Type B pancreatic cell (in vitro differentiated cells): ENCODE data around the gene TTC28. TPM values are rescaled to one million over a fixed set of nuclear protein-coding genes. Genes with fewer than 3 reads are reported as not detected.

Experiments
- DNase-seq: peaks from one replicate; pipeline ENCODE4 v3.0.0; 2021; ENCODE audit warnings: mixed read lengths; ENCODE audit not compliant: unreplicated experiment; ENCODE audit errors: extremely low spot score
- H3K27ac Mint-ChIP-seq: 2 replicates; pipeline ENCODE4 v1.8.0; 2021; ENCODE audit warnings: mild to moderate bottlenecking, mixed read lengths
- H3K27me3 Mint-ChIP-seq: 2 replicates; pipeline ENCODE4 v1.8.0; 2021; ENCODE audit warnings: mixed read lengths
- H3K36me3 Mint-ChIP-seq: 2 replicates; pipeline ENCODE4 v1.8.0; 2021; ENCODE audit warnings: mixed read lengths
- H3K4me1 Mint-ChIP-seq: one replicate; pipeline ENCODE4 v1.8.0; 2021; ENCODE audit warnings: mixed read lengths; ENCODE audit not compliant: unreplicated experiment
- H3K4me3 Mint-ChIP-seq: 2 replicates; pipeline ENCODE4 v1.8.0; 2021; ENCODE audit warnings: mild to moderate bottlenecking, mixed read lengths
- H3K9me3 Mint-ChIP-seq: 2 replicates; pipeline ENCODE4 v1.8.0; 2021; ENCODE audit warnings: mixed read lengths
- total RNA-seq: library from RNA; stranded (reverse); gene quantifications from 2 replicates; pipeline ENCODE4 v1.2.1, GENCODE V29; 2021; ENCODE audit warnings: low replicate concordance
- TF ChIP-seq, protein P1 (sequence below): fragments of 200-600 bp; sonication (generic); conservative IDR thresholded peaks from 2 replicates; pipeline ENCODE4 v1.5.0; 2021; ENCODE audit warnings: antibody characterized with exemption, mild to moderate bottlenecking

The TTC28 gene
- total RNA-seq, 1 donor from 2014 or later, result 59.2 TPM

DNA sequence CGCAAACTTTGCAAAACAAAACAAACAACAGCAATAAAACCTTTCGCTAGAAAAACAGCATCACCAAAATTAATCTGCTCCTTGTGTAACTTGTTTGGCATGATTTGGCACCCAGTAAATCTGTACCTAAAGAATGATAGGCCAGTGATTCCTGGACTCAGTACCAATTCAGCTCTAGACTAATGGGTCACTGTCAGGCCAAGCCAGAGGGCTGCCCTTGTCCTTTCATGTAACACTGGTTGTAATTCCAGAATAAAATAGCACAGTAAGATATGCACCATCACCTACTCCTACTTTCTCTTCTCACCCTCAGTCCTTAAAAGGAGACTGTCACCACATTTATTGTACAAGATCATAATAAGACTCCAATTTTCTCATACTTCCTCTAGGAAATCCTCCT, 419.0 kb downstream of the TTC28 start:
- no peak overlapping the region for H3K27ac Mint-ChIP-seq
- H3K4me3 Mint-ChIP-seq, result no peak overlapping the region
- H3K27me3 Mint-ChIP-seq, result no peaks in the 10 kb centered on the region
- no peak for DNase-seq
- TF ChIP-seq, protein P1, sequence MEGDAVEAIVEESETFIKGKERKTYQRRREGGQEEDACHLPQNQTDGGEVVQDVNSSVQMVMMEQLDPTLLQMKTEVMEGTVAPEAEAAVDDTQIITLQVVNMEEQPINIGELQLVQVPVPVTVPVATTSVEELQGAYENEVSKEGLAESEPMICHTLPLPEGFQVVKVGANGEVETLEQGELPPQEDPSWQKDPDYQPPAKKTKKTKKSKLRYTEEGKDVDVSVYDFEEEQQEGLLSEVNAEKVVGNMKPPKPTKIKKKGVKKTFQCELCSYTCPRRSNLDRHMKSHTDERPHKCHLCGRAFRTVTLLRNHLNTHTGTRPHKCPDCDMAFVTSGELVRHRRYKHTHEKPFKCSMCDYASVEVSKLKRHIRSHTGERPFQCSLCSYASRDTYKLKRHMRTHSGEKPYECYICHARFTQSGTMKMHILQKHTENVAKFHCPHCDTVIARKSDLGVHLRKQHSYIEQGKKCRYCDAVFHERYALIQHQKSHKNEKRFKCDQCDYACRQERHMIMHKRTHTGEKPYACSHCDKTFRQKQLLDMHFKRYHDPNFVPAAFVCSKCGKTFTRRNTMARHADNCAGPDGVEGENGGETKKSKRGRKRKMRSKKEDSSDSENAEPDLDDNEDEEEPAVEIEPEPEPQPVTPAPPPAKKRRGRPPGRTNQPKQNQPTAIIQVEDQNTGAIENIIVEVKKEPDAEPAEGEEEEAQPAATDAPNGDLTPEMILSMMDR, result no peak
- peaks cover 5% of the 10 kb centered on the region for H3K9me3 Mint-ChIP-seq
- peaks cover 13% of the 10 kb centered on the region for H3K36me3 Mint-ChIP-seq
- peaks cover 11% of the 10 kb centered on the region for H3K4me1 Mint-ChIP-seq

GRCh38 chr22:28259774-28260312, 419.8 kb downstream of the TTC28 start:
- Mint-ChIP-seq H3K36me3 (peaks cover 13% of the 10 kb centered on the region), H3K4me1 (peaks cover 11% of the 10 kb centered on the region), H3K27ac (no peak overlapping the region), H3K9me3 (peaks cover 5% of the 10 kb centered on the region), H3K27me3 (no peaks in the 10 kb centered on the region), H3K4me3 (no peak overlapping the region)
- DNase-seq, result no peak
- TF ChIP-seq, protein P1, result no peak

GRCh38 chr22:28254396-28254795, 425.2 kb downstream of the TTC28 start:
- Mint-ChIP-seq H3K36me3 (no peaks in the 10 kb centered on the region), H3K27ac (no peak overlapping the region), H3K9me3 (no peaks in the 10 kb centered on the region), H3K4me1 (peaks cover 13% of the 10 kb centered on the region), H3K27me3 (no peaks in the 10 kb centered on the region), H3K4me3 (no peak overlapping the region)
- TF ChIP-seq, protein P1, result no peak
- DNase-seq, result no peak

GRCh38 chr22:28252539-28252938, 427.1 kb downstream of the TTC28 start:
- TF ChIP-seq, protein P1, result no peak
- no peak overlapping the region for H3K27ac Mint-ChIP-seq
- no peaks in the 10 kb centered on the region for H3K27me3 Mint-ChIP-seq
- DNase-seq, result no peak
- no peaks in the 10 kb centered on the region for H3K9me3 Mint-ChIP-seq
- no peaks in the 10 kb centered on the region for H3K36me3 Mint-ChIP-seq
- peaks cover 27% of the 10 kb centered on the region for H3K4me1 Mint-ChIP-seq
- H3K4me3 Mint-ChIP-seq, result no peak overlapping the region

DNA sequence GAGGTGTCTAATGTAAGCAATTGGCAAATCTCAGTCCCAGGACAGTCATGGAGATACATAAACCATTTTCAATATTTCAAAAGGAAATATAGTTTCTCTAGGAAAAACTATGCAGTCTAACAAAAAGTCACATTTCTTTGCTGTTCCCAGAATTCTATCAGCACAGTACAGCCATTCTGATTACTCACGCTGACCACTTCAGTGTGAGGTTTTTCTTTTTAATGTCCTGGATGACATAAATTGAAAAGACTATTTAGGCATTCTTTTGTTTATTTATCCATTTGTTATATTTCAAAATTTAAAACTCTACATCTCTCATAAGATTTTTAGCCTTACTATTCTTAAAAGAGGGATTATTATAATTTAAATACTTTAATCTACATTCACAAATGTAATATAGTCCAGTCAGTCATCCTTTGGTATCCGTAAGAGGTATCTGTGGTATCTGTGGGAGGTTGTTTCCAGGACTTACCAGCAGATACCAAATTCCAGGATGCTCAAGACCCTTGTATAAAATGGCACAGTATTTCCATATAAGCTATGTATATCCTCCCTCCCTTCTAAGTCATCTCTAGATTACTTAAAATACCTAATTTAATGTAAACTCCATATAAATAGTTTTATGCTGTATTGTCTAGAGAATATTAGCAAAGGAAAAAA, 429.5 kb downstream of the TTC28 start:
- H3K27ac Mint-ChIP-seq, result no peak overlapping the region
- H3K27me3 Mint-ChIP-seq, result no peaks in the 10 kb centered on the region
- no peak for DNase-seq
- no peak overlapping the region for H3K4me3 Mint-ChIP-seq
- H3K4me1 Mint-ChIP-seq, result peaks cover 46% of the 10 kb centered on the region
- TF ChIP-seq, protein P1, result no peak
- no peaks in the 10 kb centered on the region for H3K9me3 Mint-ChIP-seq
- H3K36me3 Mint-ChIP-seq, result peaks cover 4% of the 10 kb centered on the region
